Mucosa of stomach (tissue), 1 donor: Measurements from ENCODE around the gene DOK6.

ENCODE experiments used
- H3K27me3 ChIP-seq: one replicate; pipeline ENCODE4 v1.7.0; 2013; ENCODE audit warnings: mild to moderate bottlenecking, low read length; ENCODE audit not compliant: control insufficient read depth, insufficient read depth
- H3K36me3 ChIP-seq: one replicate; pipeline ENCODE4 v1.7.0; 2013; ENCODE audit warnings: low read length; ENCODE audit not compliant: control insufficient read depth, insufficient read depth
- H3K4me1 ChIP-seq: one replicate; pipeline ENCODE4 v1.7.0; 2013; ENCODE audit warnings: mild to moderate bottlenecking, low read length; ENCODE audit not compliant: control insufficient read depth, insufficient read depth
- H3K4me3 ChIP-seq: one replicate; pipeline ENCODE4 v1.7.0; 2013; ENCODE audit warnings: low read length
- H3K9ac ChIP-seq: one replicate; pipeline ENCODE4 v1.7.0; 2013; ENCODE audit warnings: mild to moderate bottlenecking, low read length, moderate library complexity
- H3K9me3 ChIP-seq: one replicate; pipeline ENCODE4 v1.7.0; 2013; ENCODE audit warnings: mild to moderate bottlenecking, low read length, moderate library complexity; ENCODE audit not compliant: control insufficient read depth
- donor health status: Pancreatic carcinoma.

The DOK6 gene

DNA sequence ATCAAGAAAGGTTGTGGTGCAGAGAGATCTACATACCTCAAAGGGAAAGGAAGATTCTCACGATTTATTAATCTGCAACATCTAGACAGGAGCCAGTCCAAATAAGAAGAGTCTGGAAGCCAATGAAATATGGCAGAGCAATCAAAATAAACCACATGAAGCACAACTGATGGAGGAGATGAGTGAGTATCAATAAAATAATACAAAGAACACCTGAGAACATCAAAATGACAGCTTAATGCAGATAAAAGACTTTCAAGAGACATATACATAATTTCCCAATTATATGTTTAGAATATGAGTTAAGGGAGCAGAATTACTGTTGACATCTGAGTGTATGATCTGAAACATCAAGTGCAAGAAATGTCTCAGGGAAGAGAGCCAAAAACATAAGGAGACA lies 12.5 kb upstream of the DOK6 start:
- Histone ChIP-seq H3K4me1 (no peaks in the 10 kb centered on the region), H3K9ac (no peak overlapping the region), H3K36me3 (no peaks in the 10 kb centered on the region), H3K9me3 (no peaks in the 10 kb centered on the region), H3K4me3 (no peak overlapping the region), H3K27me3 (no peaks in the 10 kb centered on the region)

DNA sequence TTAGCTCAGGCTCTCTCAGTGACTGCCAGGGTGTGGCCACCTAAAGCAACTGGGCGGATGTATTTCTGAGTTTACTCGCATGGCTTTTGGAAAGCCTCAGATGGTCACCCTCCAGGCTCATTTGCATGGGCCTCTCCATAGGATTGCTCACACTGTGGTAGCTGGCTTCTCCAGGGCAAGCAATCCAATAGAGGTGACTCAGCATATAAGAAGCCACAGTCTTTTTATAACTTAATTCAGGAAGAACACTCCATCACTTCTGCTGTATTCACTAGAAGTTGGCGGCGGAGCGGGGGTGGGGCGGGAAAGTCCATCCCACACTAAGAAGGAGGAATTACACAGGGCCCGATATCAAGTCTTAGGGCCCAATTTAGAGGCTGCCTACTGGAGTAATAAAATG lies 3.6 kb upstream of the DOK6 start:
- no peaks in the 10 kb centered on the region for H3K9me3 ChIP-seq
- H3K4me3 ChIP-seq: no peak overlapping the region
- no peaks in the 10 kb centered on the region for H3K4me1 ChIP-seq
- H3K9ac ChIP-seq: no peak overlapping the region
- H3K27me3 ChIP-seq: peaks cover 22% of the 10 kb centered on the region
- no peaks in the 10 kb centered on the region for H3K36me3 ChIP-seq

DNA sequence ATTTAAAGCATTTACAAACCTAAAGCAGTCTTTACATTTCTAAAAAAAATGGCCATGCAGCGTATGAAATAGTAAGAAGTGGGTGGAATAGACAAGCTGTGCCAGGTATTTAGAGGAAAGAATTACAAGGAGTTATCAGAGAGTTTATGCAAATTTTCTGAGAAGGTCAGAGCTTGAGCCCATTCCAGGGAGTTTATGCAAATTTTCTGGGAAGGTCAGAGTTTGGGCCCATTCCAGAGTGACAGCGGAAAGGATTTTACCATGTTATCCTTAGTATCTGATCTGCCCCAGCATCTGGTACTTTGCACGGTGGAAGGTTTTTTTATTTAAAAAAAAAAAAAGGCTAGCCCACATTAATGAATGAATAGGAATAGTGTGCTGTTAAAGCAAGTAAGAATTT lies 1.4 kb upstream of the DOK6 start:
- Histone ChIP-seq H3K4me1 (no peaks in the 10 kb centered on the region), H3K27me3 (peaks cover 36% of the 10 kb centered on the region), H3K9ac (no peak overlapping the region), H3K36me3 (no peaks in the 10 kb centered on the region), H3K9me3 (no peaks in the 10 kb centered on the region), H3K4me3 (no peak overlapping the region)

GRCh38 chr18:69400976-69401225 lies 213 bp downstream of the DOK6 start:
- no peaks in the 10 kb centered on the region for H3K4me1 ChIP-seq
- H3K9me3 ChIP-seq: no peaks in the 10 kb centered on the region
- no peak overlapping the region for H3K9ac ChIP-seq
- H3K27me3 ChIP-seq: peaks cover 36% of the 10 kb centered on the region
- no peaks in the 10 kb centered on the region for H3K36me3 ChIP-seq
- no peak overlapping the region for H3K4me3 ChIP-seq

GRCh38 chr18:69401226-69401971 lies 711 bp downstream of the DOK6 start:
- Histone ChIP-seq H3K4me3 (no peak overlapping the region), H3K4me1 (no peaks in the 10 kb centered on the region), H3K36me3 (no peaks in the 10 kb centered on the region), H3K27me3 (peaks cover 36% of the 10 kb centered on the region), H3K9me3 (no peaks in the 10 kb centered on the region), H3K9ac (no peak overlapping the region)

GRCh38 chr18:69401972-69402532 lies 1.4 kb downstream of the DOK6 start:
- no peaks in the 10 kb centered on the region for H3K36me3 ChIP-seq
- H3K4me3 ChIP-seq: no peak overlapping the region
- peaks cover 36% of the 10 kb centered on the region for H3K27me3 ChIP-seq
- H3K9me3 ChIP-seq: no peaks in the 10 kb centered on the region
- no peak overlapping the region for H3K9ac ChIP-seq
- H3K4me1 ChIP-seq: no peaks in the 10 kb centered on the region

- H3K9ac ChIP-seq: no peak overlapping the region
- no peaks in the 10 kb centered on the region for H3K36me3 ChIP-seq
- H3K27me3 ChIP-seq: peaks cover 36% of the 10 kb centered on the region
- H3K9me3 ChIP-seq: no peaks in the 10 kb centered on the region
- H3K4me1 ChIP-seq: no peaks in the 10 kb centered on the region
- no peak overlapping the region for H3K4me3 ChIP-seq
These were observed 1.9 kb downstream of the DOK6 start for GRCh38 chr18:69402533-69402989.

DNA sequence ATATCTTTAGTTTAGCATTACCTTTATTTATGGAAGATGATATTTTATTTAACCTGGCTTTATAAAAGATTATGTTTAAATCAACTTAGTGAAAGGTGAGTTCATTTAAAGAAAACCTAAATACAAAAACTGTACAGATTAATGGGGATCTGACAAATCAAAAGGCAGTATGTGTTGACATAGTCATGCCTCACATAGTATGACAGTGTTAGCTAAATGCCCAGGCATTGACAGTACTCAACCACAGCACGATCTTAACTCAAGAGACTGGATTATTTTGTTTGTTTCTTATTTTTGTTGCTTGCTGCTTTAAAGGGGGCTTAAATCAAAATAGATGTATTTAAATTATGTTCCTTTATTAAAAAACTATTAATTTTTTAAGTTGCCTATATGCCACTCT lies 7.8 kb downstream of the DOK6 start:
- Histone ChIP-seq H3K4me1 (no peaks in the 10 kb centered on the region), H3K9me3 (no peaks in the 10 kb centered on the region)

DNA sequence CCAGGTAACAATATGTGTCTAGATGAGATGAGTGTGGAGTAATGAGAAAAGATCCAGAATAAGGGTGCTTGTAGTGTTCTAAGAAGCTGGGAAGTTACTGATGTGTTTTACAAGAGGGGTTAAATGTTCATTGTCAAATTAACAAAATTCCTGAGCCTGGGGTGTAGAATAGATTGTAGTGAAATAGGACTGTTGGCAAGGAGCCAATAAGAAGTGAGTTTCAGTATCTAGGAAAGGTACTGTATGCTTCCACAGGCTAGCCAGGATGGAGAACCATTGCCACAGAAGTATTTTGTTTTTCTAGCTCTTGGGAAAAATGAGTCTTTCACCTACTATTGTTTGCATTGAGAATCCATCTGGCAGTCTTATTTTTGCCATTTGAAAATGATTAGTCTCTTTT lies 10.5 kb downstream of the DOK6 start:
- H3K4me1 ChIP-seq: no peaks in the 10 kb centered on the region
- no peak overlapping the region for H3K4me3 ChIP-seq
- no peak overlapping the region for H3K9ac ChIP-seq
- no peaks in the 10 kb centered on the region for H3K36me3 ChIP-seq
- H3K9me3 ChIP-seq: no peaks in the 10 kb centered on the region
- H3K27me3 ChIP-seq: no peaks in the 10 kb centered on the region

More for the DNA sequence above, 7.8 kb downstream of the DOK6 start:
- H3K27me3 ChIP-seq: no peaks in the 10 kb centered on the region
- no peak overlapping the region for H3K4me3 ChIP-seq
- no peaks in the 10 kb centered on the region for H3K36me3 ChIP-seq
- no peak overlapping the region for H3K9ac ChIP-seq

- no peak overlapping the region for H3K4me3 ChIP-seq
- H3K27me3 ChIP-seq: no peaks in the 10 kb centered on the region
- no peaks in the 10 kb centered on the region for H3K9me3 ChIP-seq
- no peaks in the 10 kb centered on the region for H3K4me1 ChIP-seq
- no peaks in the 10 kb centered on the region for H3K36me3 ChIP-seq
- no peak overlapping the region for H3K9ac ChIP-seq
These were observed 13.5 kb downstream of the DOK6 start for GRCh38 chr18:69414184-69414583.

GRCh38 chr18:69432847-69433246 lies 32.2 kb downstream of the DOK6 start:
- no peaks in the 10 kb centered on the region for H3K27me3 ChIP-seq
- H3K4me1 ChIP-seq: no peaks in the 10 kb centered on the region
- no peak overlapping the region for H3K4me3 ChIP-seq
- no peaks in the 10 kb centered on the region for H3K9me3 ChIP-seq
- H3K36me3 ChIP-seq: no peaks in the 10 kb centered on the region
- no peak overlapping the region for H3K9ac ChIP-seq

DNA sequence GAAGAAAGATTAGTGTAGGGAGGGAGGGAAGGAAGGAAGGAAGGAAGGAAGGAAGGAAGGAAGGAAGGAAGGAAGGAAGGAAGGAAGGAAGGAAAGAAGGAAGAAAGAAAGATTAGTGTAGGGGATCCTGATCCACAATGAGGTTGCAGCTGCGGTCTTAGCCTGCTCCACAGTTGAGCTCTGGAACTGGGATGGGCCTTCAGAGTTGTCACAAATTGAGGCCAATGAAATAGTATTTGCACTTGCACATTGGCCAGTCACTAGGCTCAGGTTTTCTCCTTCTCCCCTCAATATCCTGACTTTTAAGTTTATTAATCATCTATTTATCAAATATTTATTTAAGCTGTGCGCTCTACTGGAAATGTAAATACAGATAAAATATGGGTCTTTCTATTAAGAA lies 34.3 kb downstream of the DOK6 start:
- Histone ChIP-seq H3K4me1 (no peaks in the 10 kb centered on the region), H3K4me3 (no peak overlapping the region), H3K36me3 (no peaks in the 10 kb centered on the region), H3K9me3 (no peaks in the 10 kb centered on the region), H3K27me3 (no peaks in the 10 kb centered on the region), H3K9ac (no peak overlapping the region)

DNA sequence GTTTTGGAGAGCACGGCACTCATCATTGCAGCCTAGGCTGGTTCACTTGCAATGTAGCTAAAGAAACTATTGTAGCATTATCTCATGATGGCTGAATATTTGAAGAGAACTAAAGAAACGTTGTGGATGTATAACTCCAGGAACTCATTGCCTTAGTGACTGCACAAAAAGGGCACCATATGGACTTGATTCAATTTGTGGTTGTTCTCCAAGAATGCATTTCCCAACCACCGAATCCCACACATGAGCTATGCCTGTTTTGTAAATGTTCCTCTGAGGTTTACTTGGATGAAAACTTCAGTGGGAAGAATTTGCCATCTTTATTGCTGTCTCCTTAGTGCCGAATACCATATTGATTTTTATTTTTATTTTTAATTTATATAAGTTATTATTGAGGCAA lies 43.5 kb downstream of the DOK6 start:
- Histone ChIP-seq H3K9me3 (no peaks in the 10 kb centered on the region), H3K27me3 (no peaks in the 10 kb centered on the region), H3K9ac (no peak overlapping the region), H3K36me3 (no peaks in the 10 kb centered on the region), H3K4me1 (no peaks in the 10 kb centered on the region), H3K4me3 (no peak overlapping the region)
